Measurements from ENCODE around the gene STARD13. TPM values are rescaled to one million over a fixed set of nuclear protein-coding genes. Genes with fewer than 3 reads are reported as not detected.

Gene STARD13
- total RNA-seq, 2 experiments from 2014 or later: 0.57 TPM; not detected in 1

GRCh38 chr13:33057019-33057780 lies 228.4 kb downstream of the STARD13 start:
- DNase-seq (ENCODE audit: low spot score): peak; percentile 4
- Histone ChIP-seq H3K4me3 (ENCODE audit: low read depth, low read length, poor library complexity, severe bottlenecking) (no peak overlapping the region), H3K4me2 (ENCODE audit: low read length) (no peak overlapping the region), H3K36me3 (ENCODE audit: insufficient read depth, low read length) (no peaks in the 10 kb centered on the region), H3K9me2 (ENCODE audit: insufficient read depth, low read length) (no peaks in the 10 kb centered on the region), H3K4me1 (ENCODE audit: insufficient read depth, low read length, poor library complexity, severe bottlenecking) (no peaks in the 10 kb centered on the region), H3K9me3 (ENCODE audit: low read length) (no peaks in the 10 kb centered on the region), H4K20me1 (ENCODE audit: insufficient read depth, low read length) (no peaks in the 10 kb centered on the region), H3K79me2 (ENCODE audit: insufficient read depth, low read depth, low read length) (no peaks in the 10 kb centered on the region), H3K27ac (ENCODE audit: low read depth, low read length, poor library complexity, severe bottlenecking) (no peak overlapping the region), H2AFZ (ENCODE audit: low read length) (no peak overlapping the region)
- TF ChIP-seq EZH2phosphoT487 (IDR thresholded peaks at IDR 0.05; ENCODE audit: borderline replicate concordance, low read depth, low read length) (no peak), CTCF (conservative IDR thresholded peaks at IDR 0.05; ENCODE audit: low read length) (peak; percentile 37; the same call in 1 of the 2 replicates)
- BruUV-seq (replicated peaks): no TSS peak
- CTCF ChIA-PET (ENCODE audit: unreplicated experiment): no interaction called here
- POLR2A ChIA-PET: no interaction called here
- intact Hi-C loops (cut with micrococcal nuclease; ENCODE audit: unreplicated experiment): no loop called here

- intact Hi-C loops (cut with micrococcal nuclease; ENCODE audit: unreplicated experiment): no loop called here
- POLR2A ChIA-PET: no interaction called here
Measured at GRCh38 chr13:33053397-33054066, 232.0 kb downstream of the STARD13 start.

More at GRCh38 chr13:33053397-33054066, 232.0 kb downstream of the STARD13 start:
- Histone ChIP-seq H3K4me2 (ENCODE audit: low read length) (no peak overlapping the region), H3K9me2 (ENCODE audit: insufficient read depth, low read length) (no peaks in the 10 kb centered on the region), H3K9me3 (ENCODE audit: low read length) (no peaks in the 10 kb centered on the region), H4K20me1 (ENCODE audit: insufficient read depth, low read length) (no peaks in the 10 kb centered on the region), H3K4me1 (ENCODE audit: insufficient read depth, low read length, poor library complexity, severe bottlenecking) (no peaks in the 10 kb centered on the region), H2AFZ (ENCODE audit: low read length) (no peak overlapping the region), H3K79me2 (ENCODE audit: insufficient read depth, low read depth, low read length) (no peaks in the 10 kb centered on the region), H3K4me3 (ENCODE audit: low read depth, low read length, poor library complexity, severe bottlenecking) (no peak overlapping the region), H3K36me3 (ENCODE audit: insufficient read depth, low read length) (no peaks in the 10 kb centered on the region), H3K27ac (ENCODE audit: low read depth, low read length, poor library complexity, severe bottlenecking) (no peak overlapping the region)
- TF ChIP-seq CTCF (conservative IDR thresholded peaks at IDR 0.05; ENCODE audit: low read length) (no peak), EZH2phosphoT487 (IDR thresholded peaks at IDR 0.05; ENCODE audit: borderline replicate concordance, low read depth, low read length) (no peak)
- CTCF ChIA-PET (ENCODE audit: unreplicated experiment): no interaction called here
- DNase-seq (ENCODE audit: low spot score): no peak
- no TSS peak for BruUV-seq (replicated peaks)

Data from OCI-LY7 (cell line).